SK-N-SH (cell line): ENCODE measurements around the gene TMEM52B. TPM values are rescaled to one million over a fixed set of nuclear protein-coding genes. Genes with fewer than 3 reads are reported as not detected.

Experiments used
- CTCF ChIA-PET: fragments of 300-600, 350-600 bp; formaldehyde crosslinking; extraction: SDS; loops from one replicate; lab custom pipeline; 2021; lab: Yijun Ruan, JAX
- POLR2A ChIA-PET: fragments of 350-600 bp; sonication (Branson Sonifier 250); formaldehyde crosslinking; extraction: SDS; loops from one replicate; lab custom pipeline; 2020; ENCODE audit warnings: antibody characterized with exemption, inconsistent platforms; lab: Yijun Ruan, JAX
- DNase-seq: peaks from one replicate; pipeline ENCODE4 v3.0.0; 2012
- H2AFZ ChIP-seq: fragments of 200-600 bp; sonication (generic); 2 replicates; pipeline ENCODE4 v1.8.1; 2016; ENCODE audit warnings: antibody characterized with exemption, mild to moderate bottlenecking, low read depth
- H3F3A ChIP-seq: fragments of 200-600 bp; sonication (generic); replicated peaks from 2 replicates; pipeline ENCODE3; 2016; ENCODE audit warnings: antibody characterized with exemption, mild to moderate bottlenecking; ENCODE audit not compliant: insufficient read depth
- H3K27ac ChIP-seq, 2 experiments: fragments of 200-500 bp in 1 of 2; fragments of 200-600 bp in 1 of 2; sonication (Bioruptor generic) in 1 of 2; sonication (generic), shearing (Covaris generic) in 1 of 2; 2 replicates each; pipeline versions ENCODE4 v1.5.1 to v1.6.1; 2014 to 2016; ENCODE audit warnings: low read depth in 2 of 2, inconsistent platforms in 1 of 2, low read length in 1 of 2, mild to moderate bottlenecking in 1 of 2, mixed read lengths in 1 of 2
- H3K27me3 ChIP-seq: fragments of 200-600 bp; sonication (generic), shearing (Covaris generic); 2 replicates; pipeline ENCODE4 v1.6.1; 2016; ENCODE audit warnings: mixed run types; ENCODE audit not compliant: insufficient read depth
- H3K36me3 ChIP-seq, 2 experiments: fragments of 200-500 bp in 1 of 2; fragments of 200-600 bp in 1 of 2; sonication (Bioruptor generic) in 1 of 2; sonication (generic) in 1 of 2; replicated peaks in 1 of 2; 2 replicates each; pipeline versions ENCODE3 to v1.5.1; 2014 to 2016; ENCODE audit warnings: low read length in 1 of 2, mild to moderate bottlenecking in 1 of 2; ENCODE audit not compliant: insufficient read depth in 2 of 2, control insufficient read depth in 1 of 2
- H3K4me1 ChIP-seq, 2 experiments: fragments of 200-500 bp in 1 of 2; fragments of 200-600 bp in 1 of 2; sonication (Bioruptor generic) in 1 of 2; sonication (generic), shearing (Covaris generic) in 1 of 2; 2 replicates each; pipeline versions ENCODE4 v1.5.1 to v1.6.1; 2014 to 2016; ENCODE audit warnings: low read depth in 1 of 2, low read length in 1 of 2, mixed run types in 1 of 2; ENCODE audit not compliant: insufficient read depth in 2 of 2, control insufficient read depth in 1 of 2
- H3K4me2 ChIP-seq: fragments of 200-600 bp; sonication (generic), shearing (Covaris generic); 2 replicates; pipeline ENCODE4 v1.6.1; 2017; ENCODE audit warnings: mixed run types
- H3K4me3 ChIP-seq, 2 experiments: fragments of 200-500 bp in 1 of 2; fragments of 200-600 bp in 1 of 2; sonication (Bioruptor generic) in 1 of 2; sonication (generic), shearing (Covaris generic) in 1 of 2; 2 replicates each; pipeline versions ENCODE4 v1.5.1 to v1.8.1; 2014 to 2016; ENCODE audit warnings: low read depth in 2 of 2, inconsistent platforms in 1 of 2, low read length in 1 of 2, mild to moderate bottlenecking in 1 of 2, mixed read lengths in 1 of 2, moderate library complexity in 1 of 2
- H3K79me2 ChIP-seq: fragments of 200-600 bp; sonication (generic); 2 replicates; pipeline ENCODE4 v1.8.1; 2017; ENCODE audit warnings: mild to moderate bottlenecking; ENCODE audit not compliant: insufficient read depth
- H3K9ac ChIP-seq: fragments of 200-600 bp; sonication (generic); 2 replicates; pipeline ENCODE4 v1.6.1; 2017; ENCODE audit warnings: mixed run types
- H3K9me2 ChIP-seq: fragments of 200-600 bp; sonication (generic); 2 replicates; pipeline ENCODE4 v1.6.1; 2017; ENCODE audit warnings: mixed run types
- H3K9me3 ChIP-seq: fragments of 200-600 bp; sonication (generic); 2 replicates; pipeline ENCODE4 v1.6.1; 2017; ENCODE audit warnings: mixed run types, mild to moderate bottlenecking, moderate library complexity
- H4K20me1 ChIP-seq: fragments of 200-600 bp; sonication (generic); 2 replicates; pipeline ENCODE4 v1.6.1; 2017; ENCODE audit warnings: mild to moderate bottlenecking, mixed run types; ENCODE audit not compliant: insufficient read depth
- CHD2 ChIP-seq: fragments of 150-350 bp; IDR thresholded peaks from 2 replicates; pipeline ENCODE4 v1.6.1; 2018; ENCODE audit warnings: low read length; ENCODE audit not compliant: partially characterized antibody
- CTCF ChIP-seq: fragments of 200-600 bp; sonication (generic); IDR thresholded peaks from 2 replicates; pipeline ENCODE4 v1.6.1; 2017; ENCODE audit warnings: antibody characterized with exemption, mild to moderate bottlenecking, moderate library complexity
- ELF1 ChIP-seq: IDR thresholded peaks from 2 replicates; pipeline ENCODE4 v1.4.0; 2012
- EP300 ChIP-seq, 2 experiments: IDR thresholded peaks; 2 replicates each; pipeline versions ENCODE4 v1.4.0 to v1.6.1; 2012; ENCODE audit warnings: borderline replicate concordance in 1 of 2, low read depth in 1 of 2, low read length in 1 of 2
- GABPA ChIP-seq: IDR thresholded peaks from 2 replicates; pipeline ENCODE4 v1.4.0; 2012; ENCODE audit warnings: low read depth, mild to moderate bottlenecking
- IRF3 ChIP-seq: fragments of 150-350 bp; IDR thresholded peaks from 2 replicates; pipeline ENCODE4 v1.6.1; 2016; ENCODE audit warnings: mild to moderate bottlenecking, low read depth, low read length
- JUND ChIP-seq: IDR thresholded peaks from 2 replicates; pipeline ENCODE4 v1.4.0; 2012
- MAX ChIP-seq: IDR thresholded peaks from 2 replicates; pipeline ENCODE4 v1.4.0; 2012; ENCODE audit warnings: low read depth
- MXI1 ChIP-seq: IDR thresholded peaks from 2 replicates; pipeline ENCODE4 v1.6.1; 2012; ENCODE audit warnings: mild to moderate bottlenecking, low read depth, low read length, improper control_type of control experiment
- NFIC ChIP-seq: IDR thresholded peaks from 2 replicates; pipeline ENCODE4 v1.4.0; 2012; ENCODE audit warnings: borderline replicate concordance
- RAD21 ChIP-seq: IDR thresholded peaks from 2 replicates; pipeline ENCODE4 v1.6.1; 2012; ENCODE audit warnings: mild to moderate bottlenecking, low read length
- REST ChIP-seq: IDR thresholded peaks from 2 replicates; pipeline ENCODE4 v1.6.1; 2012; ENCODE audit warnings: mild to moderate bottlenecking, low read depth, low read length, moderate library complexity
- SIN3A ChIP-seq: IDR thresholded peaks from 2 replicates; pipeline ENCODE4 v1.6.1; 2012; ENCODE audit warnings: low read depth, mild to moderate bottlenecking, low read length, moderate library complexity, borderline replicate concordance
- SMC3 ChIP-seq: IDR thresholded peaks from 2 replicates; pipeline ENCODE4 v1.6.1; 2012; ENCODE audit warnings: low read depth, low read length, improper control_type of control experiment
- TCF12 ChIP-seq: IDR thresholded peaks from 2 replicates; pipeline ENCODE4 v1.4.0; 2012
- TEAD4 ChIP-seq: IDR thresholded peaks from 2 replicates; pipeline ENCODE4 v1.4.0; 2012; ENCODE audit warnings: mild to moderate bottlenecking, borderline replicate concordance; ENCODE audit not compliant: insufficient read depth
- ZBTB33 ChIP-seq: IDR thresholded peaks from 2 replicates; pipeline ENCODE4 v1.4.0; 2012; ENCODE audit warnings: low read depth, borderline replicate concordance
- WGBS: methylation state at CpG from one replicate; pipeline ENCODE4 v1.1.6; 2017; ENCODE audit warnings: low lambda C conversion rate; 5-methylcytosine and 5-hydroxymethylcytosine counted together
- polyA plus RNA-seq, 3 experiments: library from polyadenylated mRNA; depleted of rRNA; stranded (reverse); fragments of >200 nt; gene quantifications; 2 replicates each; pipeline ENCODE4 v1.2.3, GENCODE V29; 2012

TMEM52B gene
- not detected in 2 replicates for polyA plus RNA-seq (2012; rRNA removed)
- not detected in 2 replicates for polyA plus RNA-seq (2012; cell fraction: cytosol; rRNA removed)
- not detected in 2 replicates for polyA plus RNA-seq (2012; cell fraction: nucleus; rRNA removed)

- Histone ChIP-seq H3K4me1 (no peaks in the 10 kb centered on the region), H3F3A (no peaks in the 10 kb centered on the region), H3K4me3 (no peak within 1 kb of the TSS), H3K4me2 (0 out of 2 replicates have a peak within 1 kb of the TSS, but pooled peaks have one; percentile 11), H3K27ac (no peak within 1 kb of the TSS), H3K9me3 (no peaks in the 10 kb centered on the region), H3K9me2 (no peaks in the 10 kb centered on the region), H4K20me1 (no peaks in the 10 kb centered on the region), H3K36me3 (no peaks in the 10 kb centered on the region), H3K9ac (no peak within 1 kb of the TSS), H3K27me3 (peaks cover 31% of the 10 kb centered on the region; the same call in 1 of the 2 replicates), H2AFZ (no peak within 1 kb of the TSS), H3K79me2 (no peaks in the 10 kb centered on the region)
- no peak for DNase-seq
- WGBS, result 9% methylated on average over 4 of the region's 4 CpGs
- TF ChIP-seq JUND, result no peak
- no peak for TF ChIP-seq TCF12
- TF ChIP-seq SMC3, result no peak
- no peak for TF ChIP-seq ZBTB33
- no peak for TF ChIP-seq NFIC
- no peak for TF ChIP-seq GABPA
- TF ChIP-seq MXI1, result no peak
- TF ChIP-seq CHD2, result no peak
- CTCF ChIA-PET, result no interaction called here
- POLR2A ChIA-PET, result no interaction called here
Observed at GRCh38 chr12:10178821-10179220, at the start of gene TMEM52B. TSS of gene TMEM52B (plus strand) at chr12:10179032. CDS start at chr12:10179575, 543 bp downstream.

GRCh38 chr12:10130042-10130441 lies 48.8 kb upstream of the TMEM52B start, which contains the start of gene CLEC7A:
TSS of gene CLEC7A (minus strand) at chr12:10130199. CDS start at chr12:10130082, 117 bp downstream.
- Histone ChIP-seq H3K4me1 (no peaks in the 10 kb centered on the region), H2AFZ (no peak within 1 kb of the TSS), H3K79me2 (no peaks in the 10 kb centered on the region), H3K9me3 (no peaks in the 10 kb centered on the region), H4K20me1 (no peaks in the 10 kb centered on the region), H3K27ac (no peak within 1 kb of the TSS), H3K9me2 (no peaks in the 10 kb centered on the region), H3K4me2 (no peak within 1 kb of the TSS), H3K36me3 (no peaks in the 10 kb centered on the region)
- no peak for DNase-seq
- POLR2A ChIA-PET, result no interaction called here
- CTCF ChIA-PET, result interaction anchor here (0.9 kb wide), 1 partner anchor 23 kb away, joined by 5 read pairs; no protein-coding TSS in a partner anchor
- 24% methylated on average over 1 of the region's 1 CpG for WGBS
- TF ChIP-seq TEAD4, result no peak
- no peak for TF ChIP-seq REST
- no peak for TF ChIP-seq IRF3
- TF ChIP-seq GABPA, result no peak
- TF ChIP-seq ELF1, result no peak
- TF ChIP-seq EP300 (IDR thresholded peaks at IDR 0.05; ENCODE audit: borderline replicate concordance in 1 of 2, low read depth in 1 of 2, low read length in 1 of 2), result no peak
- no peak for TF ChIP-seq TCF12
- no peak for TF ChIP-seq CHD2
- no peak for TF ChIP-seq MAX
- TF ChIP-seq MXI1, result no peak
- no peak for TF ChIP-seq RAD21
- no peak for TF ChIP-seq CTCF
- TF ChIP-seq SIN3A, result no peak
- TF ChIP-seq, all 33 proteins: peak for 0
- no peak within 1 kb of the TSS for H3K4me3 ChIP-seq
- no peaks in the 10 kb centered on the region for H3F3A ChIP-seq
- no peak within 1 kb of the TSS for H3K9ac ChIP-seq
- peaks cover 22% of the 10 kb centered on the region for H3K27me3 ChIP-seq
